HCT116 (cell line): Measurements from ENCODE around the gene CLEC16A. TPM values are rescaled to one million over a fixed set of nuclear protein-coding genes. Genes with fewer than 3 reads are reported as not detected.

ENCODE experiments used
- ATAC-seq: fragments of 200-7000 bp; cut with Tn5 transposase; 2 replicates; pipeline ENCODE4 v1.9.1; 2020; ENCODE audit warnings: mild to moderate bottlenecking, moderate library complexity
- BruUV-seq: library from RNA; stranded (reverse); fragments of 400-500 nt; replicated peaks from 2 replicates; lab custom pipeline; 2021; lab: Mats Ljungman, UMichigan
- CTCF ChIA-PET: fragments of 300-600 bp; sonication (Branson Sonifier 250); formaldehyde crosslinking; loops from one replicate; lab custom pipeline; 2021; ENCODE audit warnings: antibody characterized with exemption; lab: Charles Lee
- POLR2A ChIA-PET: fragments of 300-600, 350-600 bp; sonication (Branson Sonifier 250); formaldehyde crosslinking; loops from one replicate; lab custom pipeline; 2021; ENCODE audit warnings: antibody characterized with exemption; lab: Charles Lee
- RAD21 ChIA-PET, 2 experiments: fragments of 300-600 bp; sonication (Branson Sonifier 250); formaldehyde crosslinking; loops; one replicate each; lab custom pipeline; 2023; ENCODE audit warnings: low total read pairs in 2 of 2; ENCODE audit not compliant: uncharacterized antibody in 2 of 2, unreplicated experiment in 2 of 2, low non-redundant PET in 1 of 2; lab: Charles Lee
- DNase-seq: peaks from one replicate; pipeline ENCODE4 v3.0.0-alpha.2; 2010; ENCODE audit warnings: low read depth, low spot score
- H2AFZ ChIP-seq: fragments of 200-600 bp; shearing (Covaris generic), sonication (generic); 2 replicates; pipeline ENCODE4 v1.6.1; 2017; ENCODE audit warnings: low read depth, mixed run types, mixed read lengths, antibody characterized with exemption, low read length; ENCODE audit not compliant: poor library complexity, severe bottlenecking
- H3K27ac ChIP-seq: 2 replicates; pipeline ENCODE4 v1.5.1; 2012; ENCODE audit warnings: low read depth, low read length
- H3K27me3 ChIP-seq: fragments of 200-600 bp; sonication (generic); 2 replicates; pipeline ENCODE4 v1.6.1; 2016; ENCODE audit warnings: mixed run types, low read length, mixed read lengths; ENCODE audit not compliant: insufficient read depth
- H3K36me3 ChIP-seq, 2 experiments: fragments of 200-500 bp in 1 of 2; fragments of 200-600 bp in 1 of 2; sonication (Bioruptor generic) in 1 of 2; sonication (generic) in 1 of 2; 2 replicates each; pipeline versions ENCODE4 v1.5.1 to v1.6.1; 2014 to 2016; ENCODE audit warnings: low read length in 2 of 2, inconsistent platforms in 1 of 2, mixed read lengths in 1 of 2, mixed run types in 1 of 2; ENCODE audit not compliant: insufficient read depth in 2 of 2, control insufficient read depth in 1 of 2
- H3K4me1 ChIP-seq, 2 experiments: fragments of 200-600 bp in 1 of 2; sonication (generic) in 1 of 2; 2 replicates each; pipeline versions ENCODE4 v1.5.1 to v1.6.1; 2012 to 2017; ENCODE audit warnings: low read length in 2 of 2, inconsistent platforms in 1 of 2, mild to moderate bottlenecking in 1 of 2, mixed read lengths in 1 of 2, mixed run types in 1 of 2, moderate library complexity in 1 of 2; ENCODE audit not compliant: insufficient read depth in 2 of 2, control insufficient read depth in 1 of 2
- H3K4me2 ChIP-seq: fragments of 200-600 bp; sonication (generic); 2 replicates; pipeline ENCODE4 v1.6.1; 2017; ENCODE audit warnings: mixed run types, low read length, mixed read lengths
- H3K4me3 ChIP-seq, 2 experiments: fragments of 200-600 bp in 1 of 2; sonication (generic) in 1 of 2; replicated peaks in 1 of 2; 2 replicates each; pipeline ENCODE4 v1.5.1; 2011 to 2016; ENCODE audit warnings: low read length in 2 of 2, control low read depth in 1 of 2, low read depth in 1 of 2, mild to moderate bottlenecking in 1 of 2, mixed read lengths in 1 of 2, mixed run types in 1 of 2
- H3K79me2 ChIP-seq: fragments of 200-600 bp; sonication (generic); 2 replicates; pipeline ENCODE4 v1.6.1; 2017; ENCODE audit warnings: mild to moderate bottlenecking, mixed run types, low read length, moderate library complexity, mixed read lengths; ENCODE audit not compliant: insufficient read depth
- H3K9ac ChIP-seq: fragments of 200-600 bp; sonication (generic); 2 replicates; pipeline ENCODE4 v1.6.1; 2016; ENCODE audit warnings: low read length, mixed read lengths
- H3K9me2 ChIP-seq: fragments of 200-600 bp; sonication (generic), shearing (Covaris generic); 2 replicates; pipeline ENCODE4 v1.6.1; 2017; ENCODE audit warnings: mixed run types, mild to moderate bottlenecking, moderate library complexity; ENCODE audit not compliant: insufficient read depth
- H3K9me3 ChIP-seq, 2 experiments: fragments of 200-500 bp in 1 of 2; fragments of 200-600 bp in 1 of 2; sonication (Bioruptor generic) in 1 of 2; sonication (generic) in 1 of 2; 2 replicates each; pipeline ENCODE4 v1.6.1; 2014 to 2017; ENCODE audit warnings: low read length in 2 of 2, mixed read lengths in 2 of 2, inconsistent platforms in 1 of 2, low read depth in 1 of 2, mild to moderate bottlenecking in 1 of 2, mixed run types in 1 of 2, moderate library complexity in 1 of 2; ENCODE audit not compliant: control insufficient read depth in 1 of 2, insufficient read depth in 1 of 2
- H4K20me1 ChIP-seq: fragments of 200-600 bp; sonication (generic), shearing (Covaris generic); 2 replicates; pipeline ENCODE4 v1.6.1; 2017; ENCODE audit warnings: mixed run types, mild to moderate bottlenecking, moderate library complexity; ENCODE audit not compliant: insufficient read depth
- ATF3 ChIP-seq: IDR thresholded peaks from 2 replicates; pipeline ENCODE4 v1.6.1; 2012
- CBX3 ChIP-seq: IDR thresholded peaks from 2 replicates; pipeline ENCODE4 v1.6.1; 2012; ENCODE audit warnings: low read depth
- EGR1 ChIP-seq: IDR thresholded peaks from 2 replicates; pipeline ENCODE4 v1.6.1; 2012; ENCODE audit warnings: low read depth
- ELF1 ChIP-seq: IDR thresholded peaks from 2 replicates; pipeline ENCODE4 v1.6.1; 2012; ENCODE audit warnings: low read depth, borderline replicate concordance
- EZH2 ChIP-seq: fragments of 200-600 bp; sonication (generic); IDR thresholded peaks from 2 replicates; pipeline ENCODE4 v1.6.1; 2017; ENCODE audit warnings: antibody characterized with exemption, mixed run types
- EZH2phosphoT487 ChIP-seq: fragments of 200-600 bp; IDR thresholded peaks from 2 replicates; pipeline ENCODE4 v1.6.1; 2018; ENCODE audit warnings: antibody characterized with exemption, borderline replicate concordance
- MAX ChIP-seq: IDR thresholded peaks from 2 replicates; pipeline ENCODE4 v1.6.1; 2012
- POLR2A ChIP-seq: IDR thresholded peaks from 2 replicates; pipeline ENCODE4 v1.7.0; 2011; ENCODE audit warnings: borderline replicate concordance; ENCODE audit not compliant: insufficient read depth, insufficient read length; ENCODE audit errors: extremely low read depth
- POLR2AphosphoS5 ChIP-seq: IDR thresholded peaks from 2 replicates; pipeline ENCODE4 v1.6.1; 2011; ENCODE audit warnings: mild to moderate bottlenecking, low read depth, low read length, moderate library complexity
- RAD21 ChIP-seq: IDR thresholded peaks from 2 replicates; pipeline ENCODE4 v1.6.1; 2012; ENCODE audit warnings: low read depth, mild to moderate bottlenecking
- REST ChIP-seq: IDR thresholded peaks from 2 replicates; pipeline ENCODE4 v1.6.1; 2012; ENCODE audit warnings: low read depth
- SIN3A ChIP-seq: IDR thresholded peaks from 2 replicates; pipeline ENCODE4 v1.6.1; 2012; ENCODE audit warnings: low read depth
- SRF ChIP-seq: IDR thresholded peaks from 2 replicates; pipeline ENCODE4 v1.6.1; 2012; ENCODE audit warnings: low read depth
- TCF7L2 ChIP-seq: IDR thresholded peaks from 2 replicates; pipeline ENCODE4 v1.7.0; 2011; ENCODE audit warnings: borderline replicate concordance, inconsistent platforms; ENCODE audit not compliant: insufficient read depth, insufficient read length; ENCODE audit errors: extremely low read depth
- YY1 ChIP-seq: IDR thresholded peaks from 2 replicates; pipeline ENCODE4 v1.6.1; 2011; ENCODE audit warnings: low read length, low read depth, moderate library complexity, mild to moderate bottlenecking; ENCODE audit not compliant: insufficient replicate concordance; ENCODE audit errors: extremely low read depth
- ZFX ChIP-seq: fragments of 450-650 bp; IDR thresholded peaks from 2 replicates; pipeline ENCODE4 v1.6.1; 2017
- ZNF274 ChIP-seq: fragments of 200-500 bp; sonication (Bioruptor generic); IDR thresholded peaks from 2 replicates; pipeline ENCODE4 v1.6.1; 2014; ENCODE audit warnings: mild to moderate bottlenecking, low read depth, low read length, inconsistent platforms
- intact Hi-C: fragments of 100-400 bp; cut with micrococcal nuclease; formaldehyde crosslinking; loops from 2 replicates; pipeline ENCODE4 v1.10.0; 2022
- total RNA-seq: library from RNA; stranded (reverse); gene quantifications from one replicate; pipeline ENCODE4 v1.2.1, GENCODE V29; 2021; ENCODE audit not compliant: unreplicated experiment

Gene CLEC16A
- total RNA-seq, 1 experiment from 2014 or later, result 18.0 TPM

- TF ChIP-seq REST (no peak), SRF (no peak), RAD21 (no peak), POLR2AphosphoS5 (no peak), SIN3A (no peak), EGR1 (no peak), ATF3 (no peak), POLR2A (no peak), ELF1 (no peak), TCF7L2 (no peak), YY1 (no peak), ZNF274 (no peak), MAX (no peak), EZH2phosphoT487 (no peak), ZFX (no peak), CBX3 (no peak), EZH2 (no peak)
- TF ChIP-seq, all 23 proteins: peak for 0
- H3K9me2 ChIP-seq, result no peaks in the 10 kb centered on the region
- H3K79me2 ChIP-seq, result no peaks in the 10 kb centered on the region
- peak; percentile 14 for ATAC-seq
- no peak for DNase-seq
- no peak overlapping the region for H3K27ac ChIP-seq
- CTCF ChIA-PET, result no interaction called here
- no peak overlapping the region for H3K4me3 ChIP-seq
- no peaks in the 10 kb centered on the region for H4K20me1 ChIP-seq
- POLR2A ChIA-PET, result interaction anchor here (0.5 kb wide), 1 partner anchor 117 kb away, joined by 3 read pairs; no protein-coding TSS in a partner anchor
- no peaks in the 10 kb centered on the region for H3K9me3 ChIP-seq
- no peaks in the 10 kb centered on the region for H3K36me3 ChIP-seq
- peaks cover 49 to 73% of the 10 kb centered on the region in 2 experiments for H3K4me1 ChIP-seq
- no peaks in the 10 kb centered on the region for H3K27me3 ChIP-seq
- H2AFZ ChIP-seq, result no peak overlapping the region
- intact Hi-C loops, result no loop called here
- RAD21 ChIA-PET, result no interaction called here
- BruUV-seq, result no TSS peak
- H3K4me2 ChIP-seq, result peak overlapping the region; percentile 44
- no peak overlapping the region for H3K9ac ChIP-seq
These were observed 195.1 kb downstream of the CLEC16A start for GRCh38 chr16:11139326-11140097.
